Central memory CD8-positive, alpha-beta T cell (primary cell): ENCODE results near the gene TMEM221.
A peak's percentile ranks its signal among the peaks of the same experiment; 100 is the strongest.

Source experiments
- ATAC-seq: fragments of 150-1000 bp; cut with Tn5 transposase; replicated peaks from 2 replicates; pipeline ENCODE4 v1.10.0; 2022; ENCODE audit warnings: mild to moderate bottlenecking, moderate FRiP score, moderate number of reproducible peaks; ENCODE audit not compliant: poor library complexity, severe bottlenecking; ENCODE audit errors: extremely low read depth
- DNase-seq, 2 donors: peaks; one replicate each; pipeline ENCODE4 v3.0.0; 2021; ENCODE audit warnings: low spot score in 2 of 2
- H3K27ac Mint-ChIP-seq: one replicate; pipeline ENCODE4 v1.8.0; 2022; ENCODE audit warnings: low read depth, mild to moderate bottlenecking, moderate library complexity, mixed read lengths
- H3K27me3 Mint-ChIP-seq: one replicate; pipeline ENCODE4 v1.8.0; 2022; ENCODE audit warnings: mixed read lengths
- H3K36me3 Mint-ChIP-seq: one replicate; pipeline ENCODE4 v1.8.0; 2022; ENCODE audit warnings: mild to moderate bottlenecking, moderate library complexity, mixed read lengths; ENCODE audit not compliant: insufficient read depth
- H3K4me1 Mint-ChIP-seq: one replicate; pipeline ENCODE4 v1.8.0; 2022; ENCODE audit warnings: mixed read lengths
- H3K4me3 Mint-ChIP-seq: one replicate; pipeline ENCODE4 v1.8.0; 2022; ENCODE audit warnings: mild to moderate bottlenecking, moderate library complexity, mixed read lengths
- H3K9me3 Mint-ChIP-seq: one replicate; pipeline ENCODE4 v1.8.0; 2022; ENCODE audit warnings: mixed read lengths

TMEM221 gene

GRCh38 chr19:17404621-17405249 lies 43.7 kb downstream of the TMEM221 start:
- peaks cover 27% of the 10 kb centered on the region for H3K36me3 Mint-ChIP-seq
- no peaks in the 10 kb centered on the region for H3K27me3 Mint-ChIP-seq
- peak overlapping the region; percentile 89 for H3K4me3 Mint-ChIP-seq
- H3K9me3 Mint-ChIP-seq = no peaks in the 10 kb centered on the region
- peak overlapping the region; percentile 89 for H3K27ac Mint-ChIP-seq
- DNase-seq (no peak), ATAC-seq (no peak)
- H3K4me1 Mint-ChIP-seq = peaks cover 44% of the 10 kb centered on the region

GRCh38 chr19:17404015-17404414 lies 44.5 kb downstream of the TMEM221 start:
- no peak for DNase-seq
- no peak for ATAC-seq
- Mint-ChIP-seq H3K9me3 (no peaks in the 10 kb centered on the region), H3K27me3 (no peaks in the 10 kb centered on the region), H3K4me1 (peaks cover 44% of the 10 kb centered on the region), H3K4me3 (peak overlapping the region; percentile 89), H3K27ac (peak overlapping the region; percentile 54), H3K36me3 (peaks cover 27% of the 10 kb centered on the region)

- Mint-ChIP-seq H3K4me3 (peak overlapping the region; percentile 89), H3K36me3 (peaks cover 31% of the 10 kb centered on the region), H3K4me1 (peaks cover 44% of the 10 kb centered on the region), H3K27ac (peak overlapping the region; percentile 54), H3K9me3 (no peaks in the 10 kb centered on the region), H3K27me3 (no peaks in the 10 kb centered on the region)
- no peak for ATAC-seq
- no peak for DNase-seq
Measured at GRCh38 chr19:17402982-17403855, 45.2 kb downstream of the TMEM221 start.

- Mint-ChIP-seq H3K4me1 (peaks cover 29% of the 10 kb centered on the region), H3K4me3 (no peak overlapping the region), H3K36me3 (peaks cover 30% of the 10 kb centered on the region), H3K27ac (no peak overlapping the region), H3K9me3 (no peaks in the 10 kb centered on the region), H3K27me3 (no peaks in the 10 kb centered on the region)
- no peak for DNase-seq
- ATAC-seq = no peak
Measured at GRCh38 chr19:17401628-17402027, 46.8 kb downstream of the TMEM221 start.

GRCh38 chr19:17398902-17399527 lies 49.5 kb downstream of the TMEM221 start:
- no peak overlapping the region for H3K4me3 Mint-ChIP-seq
- peaks cover 8% of the 10 kb centered on the region for H3K4me1 Mint-ChIP-seq
- peaks cover 33% of the 10 kb centered on the region for H3K36me3 Mint-ChIP-seq
- no peaks in the 10 kb centered on the region for H3K9me3 Mint-ChIP-seq
- no peak for DNase-seq
- H3K27me3 Mint-ChIP-seq = no peaks in the 10 kb centered on the region
- H3K27ac Mint-ChIP-seq = peak overlapping the region; percentile 25
- ATAC-seq = no peak

GRCh38 chr19:17394891-17395415 lies 53.5 kb downstream of the TMEM221 start:
- H3K27ac Mint-ChIP-seq = no peak overlapping the region
- H3K4me3 Mint-ChIP-seq = no peak overlapping the region
- ATAC-seq (no peak), DNase-seq (no peak)
- no peaks in the 10 kb centered on the region for H3K9me3 Mint-ChIP-seq
- peaks cover 13% of the 10 kb centered on the region for H3K4me1 Mint-ChIP-seq
- no peaks in the 10 kb centered on the region for H3K27me3 Mint-ChIP-seq
- H3K36me3 Mint-ChIP-seq = peaks cover 16% of the 10 kb centered on the region

GRCh38 chr19:17393914-17394313 lies 54.6 kb downstream of the TMEM221 start, which contains the start of gene CCDC194:
Gene CCDC194, minus strand, starts transcription at chr19:17394196. Its CDS starts 38 bp downstream, at chr19:17394158.
- H3K4me3 Mint-ChIP-seq = no peak within 1 kb of the TSS
- no peak for DNase-seq
- no peaks in the 10 kb centered on the region for H3K9me3 Mint-ChIP-seq
- no peak within 1 kb of the TSS for H3K27ac Mint-ChIP-seq
- H3K36me3 Mint-ChIP-seq = peaks cover 14% of the 10 kb centered on the region
- ATAC-seq = no peak
- no peaks in the 10 kb centered on the region for H3K27me3 Mint-ChIP-seq
- peaks cover 13% of the 10 kb centered on the region for H3K4me1 Mint-ChIP-seq

GRCh38 chr19:17393002-17393401 lies 55.5 kb downstream of the TMEM221 start:
- peaks cover 13% of the 10 kb centered on the region for H3K4me1 Mint-ChIP-seq
- no peak overlapping the region for H3K27ac Mint-ChIP-seq
- H3K4me3 Mint-ChIP-seq = no peak overlapping the region
- H3K36me3 Mint-ChIP-seq = peaks cover 11% of the 10 kb centered on the region
- no peaks in the 10 kb centered on the region for H3K27me3 Mint-ChIP-seq
- no peaks in the 10 kb centered on the region for H3K9me3 Mint-ChIP-seq
- ATAC-seq (no peak), DNase-seq (no peak)

GRCh38 chr19:17391371-17392151 lies 56.9 kb downstream of the TMEM221 start:
- ATAC-seq (no peak), DNase-seq (no peak)
- no peaks in the 10 kb centered on the region for H3K9me3 Mint-ChIP-seq
- H3K4me3 Mint-ChIP-seq = peak overlapping the region; percentile 84
- H3K27me3 Mint-ChIP-seq = no peaks in the 10 kb centered on the region
- no peak overlapping the region for H3K27ac Mint-ChIP-seq
- H3K36me3 Mint-ChIP-seq = peaks cover 11% of the 10 kb centered on the region
- peaks cover 13% of the 10 kb centered on the region for H3K4me1 Mint-ChIP-seq

GRCh38 chr19:17390665-17391370 lies 57.6 kb downstream of the TMEM221 start:
- no peaks in the 10 kb centered on the region for H3K27me3 Mint-ChIP-seq
- ATAC-seq (peak; percentile 97), DNase-seq (peak; percentile 67 to 77)
- H3K4me1 Mint-ChIP-seq = peaks cover 13% of the 10 kb centered on the region
- H3K27ac Mint-ChIP-seq = peak overlapping the region; percentile 33
- H3K4me3 Mint-ChIP-seq = peak overlapping the region; percentile 84
- H3K9me3 Mint-ChIP-seq = no peaks in the 10 kb centered on the region
- H3K36me3 Mint-ChIP-seq = peaks cover 10% of the 10 kb centered on the region

GRCh38 chr19:17389957-17390664 lies 58.4 kb downstream of the TMEM221 start:
- H3K36me3 Mint-ChIP-seq = peaks cover 8% of the 10 kb centered on the region
- peak overlapping the region; percentile 84 for H3K4me3 Mint-ChIP-seq
- DNase-seq (no peak), ATAC-seq (no peak)
- no peaks in the 10 kb centered on the region for H3K9me3 Mint-ChIP-seq
- peaks cover 13% of the 10 kb centered on the region for H3K4me1 Mint-ChIP-seq
- H3K27ac Mint-ChIP-seq = peak overlapping the region; percentile 33
- H3K27me3 Mint-ChIP-seq = no peaks in the 10 kb centered on the region
